Right lobe of liver (tissue), 6 donors: ENCODE measurements around the gene SVIL. TPM values are rescaled to one million over a fixed set of nuclear protein-coding genes. Genes with fewer than 3 reads are reported as not detected.

Source experiments
- ATAC-seq, 4 donors: fragments of 200-7000 bp; cut with Tn5 transposase; one replicate each; pipeline ENCODE4 v1.9.1; 2020; ENCODE audit warnings: mild to moderate bottlenecking in 4 of 4, moderate library complexity in 4 of 4
- DNase-seq, 3 donors: peaks; one replicate each; pipeline ENCODE4 v3.0.0-alpha.2; 2020
- H3K27ac ChIP-seq, 3 donors: fragments of 200-600 bp; one replicate each; pipeline ENCODE4 v1.8.0; 2022
- H3K27me3 ChIP-seq, 2 donors: fragments of 200-600 bp; one replicate each; pipeline ENCODE4 v1.8.0; 2022
- H3K36me3 ChIP-seq, 4 donors: fragments of 200-600 bp; sonication (generic) in 1 of 4; one replicate each; pipeline versions ENCODE4 v1.5.1 to v1.8.0; 2017 to 2022; ENCODE audit warnings: control low read depth in 1 of 4
- H3K4me1 ChIP-seq, 4 donors: fragments of 200-600 bp; sonication (generic) in 1 of 4; one replicate each; pipeline versions ENCODE4 v1.5.1 to v1.8.0; 2017 to 2022; ENCODE audit warnings: control low read depth in 1 of 4
- H3K4me3 ChIP-seq, 3 donors: fragments of 200-600 bp; one replicate each; pipeline ENCODE4 v1.8.0; 2022
- H3K9me3 ChIP-seq, 4 donors: fragments of 200-600 bp; sonication (generic) in 1 of 4; one replicate each; pipeline versions ENCODE4 v1.5.1 to v1.8.0; 2017 to 2022; ENCODE audit warnings: control low read depth in 1 of 4
- CTCF ChIP-seq, 4 donors: fragments of 200-600 bp in 3 of 4; fragments of 450-650 bp in 1 of 4; IDR thresholded peaks; one replicate each; pipeline versions ENCODE4 v1.5.1 to v1.8.0; 2016 to 2022; ENCODE audit warnings: antibody characterized with exemption in 4 of 4, mild to moderate bottlenecking in 2 of 4
- POLR2A ChIP-seq: fragments of 450-650 bp; IDR thresholded peaks from one replicate; pipeline ENCODE4 v1.6.1; 2017; ENCODE audit warnings: antibody characterized with exemption, mild to moderate bottlenecking
- WGBS: methylation state at CpG from one replicate; pipeline ENCODE4 v1.1.6; 2018; ENCODE audit warnings: low coverage, low lambda C conversion rate; ENCODE audit not compliant: insufficient coverage; ENCODE audit errors: missing lambda C conversion rate; 5-methylcytosine and 5-hydroxymethylcytosine counted together
- intact Hi-C, 2 donors: fragments of 100-400 bp; cut with DNase I; formaldehyde crosslinking; loops; one replicate each; pipeline versions ENCODE4 v1.11.2 to v1.14.1; 2022
- total RNA-seq, 6 experiments: library from RNA; depleted of rRNA in 2 of 6; stranded (reverse); fragments of >200 nt in 2 of 6; fragmentation: NEBNext Ultra II Directional in 3 of 6; extraction: Animal tissue kit (Norgen Biotek cat#: 25700) in 3 of 6; gene quantifications; one replicate each; pipeline versions ENCODE4 v1.1.0 to v1.2.4, GENCODE V29; 2016 to 2023
- donor health status: DM: no; HTN: yes; CAD: no.
- donor health status: DM: no; HTN: no; CAD: no.
- donor health status: DM: no; HTN: no; CAD: no.
- donor health status: DM: no; HTN: yes; CAD: no.
- donor health status: DM: no; HTN: yes; CAD: no.

Gene SVIL
- total RNA-seq, 6 experiments from 2014 or later = 12.3 to 15.1 (median 13.6) TPM

DNA sequence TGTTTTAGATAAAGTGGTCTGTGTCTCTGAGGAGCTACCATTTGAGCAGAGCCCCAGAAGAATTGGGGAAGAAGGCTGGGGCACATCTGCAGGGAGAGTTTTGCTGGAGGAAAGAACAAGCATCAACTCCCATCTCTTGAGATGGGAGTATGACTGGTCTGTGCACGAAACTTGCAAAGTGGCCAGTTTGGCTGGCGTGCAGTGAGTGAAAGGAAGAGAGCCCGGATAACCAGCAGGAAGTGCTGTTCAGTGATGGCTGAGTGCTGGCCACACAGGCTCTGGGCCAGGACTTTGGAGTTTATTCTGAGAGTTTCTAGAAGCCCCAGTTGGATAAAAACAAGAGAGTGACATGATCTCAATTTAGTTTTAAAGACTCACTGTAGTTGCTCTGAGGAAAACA lies 34.4 kb upstream of the SVIL start:
- intact Hi-C loops = no loop called here
- H3K4me3 ChIP-seq = no peak overlapping the region
- no peak overlapping the region for H3K27ac ChIP-seq
- no peak for DNase-seq
- H3K36me3 ChIP-seq = no peaks in the 10 kb centered on the region
- H3K9me3 ChIP-seq = no peaks in the 10 kb centered on the region
- 44% methylated on average over 3 of the region's 3 CpGs for WGBS
- peak; percentile 60 to 70 (median 68) for ATAC-seq
- H3K4me1 ChIP-seq = no peaks in the 10 kb centered on the region
- TF ChIP-seq POLR2A (no peak), CTCF (IDR thresholded peaks at IDR 0.05) (no peak)
- H3K27me3 ChIP-seq = no peaks in the 10 kb centered on the region

DNA sequence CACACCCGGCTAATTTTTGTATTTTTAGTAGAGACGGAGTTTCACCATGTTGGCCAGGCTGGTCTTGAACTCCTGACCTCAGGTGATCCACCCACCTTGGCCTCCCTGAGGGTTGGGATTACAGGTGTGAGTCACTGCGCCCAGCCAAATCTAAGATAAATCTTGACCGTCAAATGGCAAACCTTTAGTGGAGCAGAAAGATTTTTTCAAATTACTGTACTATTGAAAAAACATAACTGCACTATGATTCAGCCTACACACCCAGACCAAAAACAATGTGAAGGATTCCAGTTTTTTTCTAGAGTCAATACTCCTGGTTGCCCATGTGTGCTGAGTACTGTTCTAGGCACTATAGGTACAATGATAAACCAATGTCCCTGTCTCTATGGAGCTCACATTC lies 33.9 kb upstream of the SVIL start:
- TF ChIP-seq CTCF (IDR thresholded peaks at IDR 0.05) = no peak
- TF ChIP-seq POLR2A = no peak
- ATAC-seq = no peak
- 91% methylated on average over 4 of the region's 4 CpGs for WGBS
- no peak for DNase-seq
- intact Hi-C loops = no loop called here
- H3K27me3 ChIP-seq = no peaks in the 10 kb centered on the region
- no peaks in the 10 kb centered on the region for H3K4me1 ChIP-seq
- no peak overlapping the region for H3K27ac ChIP-seq
- no peak overlapping the region for H3K4me3 ChIP-seq
- H3K36me3 ChIP-seq = no peaks in the 10 kb centered on the region
- H3K9me3 ChIP-seq = no peaks in the 10 kb centered on the region

DNA sequence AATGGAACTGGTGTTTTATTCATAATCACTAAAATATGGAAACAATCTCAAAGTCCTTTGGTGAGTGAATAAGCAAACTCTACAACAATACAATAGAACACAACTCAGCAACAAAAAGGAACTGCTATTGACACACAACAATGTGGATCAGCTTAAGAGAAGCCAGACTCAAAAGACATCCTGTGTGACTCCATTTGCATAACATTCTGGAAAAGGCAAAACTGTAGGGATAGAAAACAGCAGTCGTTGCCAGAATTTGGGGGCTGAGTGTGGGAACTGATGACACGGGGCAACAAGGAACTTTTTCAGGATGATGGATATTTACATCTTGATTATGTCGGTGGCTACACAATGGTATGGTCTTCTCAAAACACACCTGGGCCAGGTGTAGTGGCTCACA lies 32.4 kb upstream of the SVIL start:
- Histone ChIP-seq H3K27me3 (no peaks in the 10 kb centered on the region), H3K9me3 (no peaks in the 10 kb centered on the region), H3K27ac (no peak overlapping the region), H3K36me3 (no peaks in the 10 kb centered on the region), H3K4me1 (no peaks in the 10 kb centered on the region), H3K4me3 (no peak overlapping the region)
- ATAC-seq (no peak), DNase-seq (no peak)
- TF ChIP-seq CTCF (IDR thresholded peaks at IDR 0.05) (no peak), POLR2A (no peak)
- intact Hi-C loops = no loop called here
- WGBS = 95% methylated on average over 3 of the region's 3 CpGs

DNA sequence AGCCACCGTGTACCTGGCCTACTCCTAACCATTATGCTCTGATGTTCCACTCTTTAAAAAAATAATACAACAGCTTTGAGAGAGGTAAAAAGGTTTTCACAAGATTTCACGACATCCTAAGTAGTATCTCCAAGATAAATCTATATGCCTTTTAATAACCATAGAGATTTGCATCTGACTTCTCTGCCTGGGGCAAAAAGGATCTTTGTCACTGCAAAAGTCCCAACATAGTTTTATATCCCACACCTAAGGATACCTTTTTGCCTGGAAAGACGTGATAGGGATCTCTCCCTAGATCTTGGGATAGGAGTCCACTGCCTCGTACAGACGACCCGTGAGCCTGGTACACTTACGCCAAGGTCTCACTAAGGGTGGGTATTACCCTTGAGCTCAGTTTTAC lies 31.4 kb upstream of the SVIL start:
- no peak for ATAC-seq
- WGBS = 81% methylated on average over 4 of the region's 7 CpGs
- intact Hi-C loops = no loop called here
- no peak for TF ChIP-seq POLR2A
- no peak for TF ChIP-seq CTCF (IDR thresholded peaks at IDR 0.05)
- no peaks in the 10 kb centered on the region for H3K36me3 ChIP-seq
- no peaks in the 10 kb centered on the region for H3K4me1 ChIP-seq
- no peak for DNase-seq
- H3K9me3 ChIP-seq = no peaks in the 10 kb centered on the region
- no peak overlapping the region for H3K27ac ChIP-seq
- no peaks in the 10 kb centered on the region for H3K27me3 ChIP-seq
- H3K4me3 ChIP-seq = no peak overlapping the region

DNA sequence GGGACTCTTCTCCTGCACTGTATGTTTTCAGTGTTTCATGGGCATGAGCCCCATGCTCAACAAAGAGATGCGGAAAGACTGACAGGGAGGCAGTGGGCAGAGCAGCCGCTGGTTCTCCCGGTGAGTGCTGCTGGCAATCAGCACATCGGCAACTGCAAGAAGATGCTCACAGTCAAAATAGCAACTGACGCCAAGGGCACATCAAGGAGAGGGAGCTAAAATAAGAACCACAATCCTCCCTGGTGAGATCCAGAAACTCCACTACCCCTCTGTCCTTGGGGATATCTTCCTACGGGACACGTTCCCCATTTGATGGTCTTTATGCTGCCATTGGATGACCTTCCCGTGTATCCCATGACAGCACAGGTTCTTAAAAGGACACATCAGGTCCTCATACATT lies 28.9 kb upstream of the SVIL start:
- no peak overlapping the region for H3K27ac ChIP-seq
- ATAC-seq (no peak), DNase-seq (no peak)
- H3K9me3 ChIP-seq = no peaks in the 10 kb centered on the region
- H3K4me3 ChIP-seq = no peak overlapping the region
- no peaks in the 10 kb centered on the region for H3K4me1 ChIP-seq
- TF ChIP-seq CTCF (IDR thresholded peaks at IDR 0.05) = no peak
- no peak for TF ChIP-seq POLR2A
- intact Hi-C loops = no loop called here
- no peaks in the 10 kb centered on the region for H3K27me3 ChIP-seq
- 100% methylated on average over 4 of the region's 8 CpGs for WGBS
- H3K36me3 ChIP-seq = no peaks in the 10 kb centered on the region
